ENCODE measurements around the gene FBXO24. TPM values are rescaled to one million over a fixed set of nuclear protein-coding genes. Genes with fewer than 3 reads are reported as not detected.
A peak's percentile ranks its signal among the peaks of the same experiment; 100 is the strongest.

The FBXO24 gene
- total and polyA plus RNA-seq, 9 of the 15 experiments (the other 6 are each of a cell fraction or from before 2014, with no cell fraction given) = 0.17 to 0.95 (median 0.50) TPM

- H3K36me3 ChIP-seq (ENCODE audit: control insufficient read depth, insufficient read depth, low read length) = peaks cover 36% of the 10 kb centered on the region
- POLR2A ChIA-PET = interaction anchor here (0.6 to 3.5 kb wide), 41 partner anchors 9 to 503 kb away, joined by 3 to 27 read pairs (median 4); partner anchors contain the start of genes AGFG2, GNB2, MEPCE and MOSPD3
- peak within 1 kb of the TSS; percentile 88 for H3K27ac ChIP-seq (ENCODE audit: extremely low read depth, low read depth, low read length)
- peak within 1 kb of the TSS; percentile 86 for H2AFZ ChIP-seq (ENCODE audit: low read depth, low read length)
- no peak for FAIRE-seq
- H4K20me1 ChIP-seq (replicated peaks; ENCODE audit: control insufficient read depth, insufficient read depth, low read length) = peaks cover 24% of the 10 kb centered on the region
- intact Hi-C loops (cut with micrococcal nuclease) = no loop called here
- H3K79me2 ChIP-seq (ENCODE audit: control insufficient read depth, insufficient read depth, low read length) = peaks cover 31% of the 10 kb centered on the region
- BruUV-seq (replicated peaks) = no TSS peak
- peak within 1 kb of the TSS; percentile 75 for H3K4me3 ChIP-seq
- no peaks in the 10 kb centered on the region for H3K27me3 ChIP-seq (ENCODE audit: control insufficient read depth in 2 of 2, insufficient read depth in 2 of 2, low read length in 2 of 2)
- peak within 1 kb of the TSS; percentile 100 for H3K4me2 ChIP-seq (ENCODE audit: insufficient read depth, low read length)
- H3K4me1 ChIP-seq (replicated peaks in 1 of 2; ENCODE audit: control insufficient read depth in 2 of 2, insufficient read depth in 2 of 2, low read length in 2 of 2) = peaks cover 26 to 70% of the 10 kb centered on the region in 2 experiments
- in situ Hi-C loops (cut with MboI) = no loop called here
- WGBS (ENCODE audit: insufficient coverage, low coverage, missing lambda C conversion rate) = under 1% methylated on average over 56 of the region's 61 CpGs
- ATAC-seq = peak; percentile 67
- H3K9me3 ChIP-seq (replicated peaks; ENCODE audit: control insufficient read depth, insufficient read depth, low read depth, low read length) = no peaks in the 10 kb centered on the region
- peak within 1 kb of the TSS; percentile 90 to 97 for H3K9ac ChIP-seq (ENCODE audit: insufficient read depth in 1 of 2, low read depth in 2 of 2, low read length in 2 of 2)
- CTCF ChIA-PET (ENCODE audit: low intra/inter-chr PET ratio) = interaction anchor here (0.6 to 1.1 kb wide), 2 partner anchors 106 to 492 kb away, joined by 3 to 4 read pairs; no protein-coding TSS in a partner anchor
- peak; percentile 70 to 100 (median 98) for DNase-seq (ENCODE audit: extremely low read depth in 1 of 4, low spot score in 3 of 4)
- H3K9me1 ChIP-seq (ENCODE audit: control insufficient read depth, insufficient read depth, low read length) = peaks cover 12% of the 10 kb centered on the region
- peak; percentile 27; the same call in 1 of the 2 replicates for TF ChIP-seq GTF2F1 (IDR thresholded peaks at IDR 0.05; ENCODE audit: low read depth, low read length)
- 0 out of 2 replicates have a peak, but pooled peaks have one; percentile 16 for TF ChIP-seq KLF1 (tag; IDR thresholded peaks at IDR 0.05)
- TF ChIP-seq PCBP2 (IDR thresholded peaks at IDR 0.05; ENCODE audit: low read depth, low read length, poor library complexity, severe bottlenecking) = peak; percentile 65
- no peak for TF ChIP-seq BACH1 (tag; IDR thresholded peaks at IDR 0.05)
- TF ChIP-seq RCOR1 (IDR thresholded peaks at IDR 0.05; ENCODE audit: borderline replicate concordance in 1 of 2, low read depth in 2 of 2, low read length in 2 of 2) = peak in 1 of 2 experiments; percentile 21; a peak in 1 of 4 replicates
- TF ChIP-seq POLR2AphosphoS2 (IDR thresholded peaks at IDR 0.05; ENCODE audit: low read length) = no peak
- TF ChIP-seq ZNF740 (CRISPR knock-in tag; IDR thresholded peaks at IDR 0.05) = peak; percentile 96
- TF ChIP-seq ZNF740 (tag; IDR thresholded peaks at IDR 0.05) = peak in 1 of 2 experiments; percentile 97; a peak in 2 of 4 replicates
- TF ChIP-seq POLR2A (conservative IDR thresholded peaks at IDR 0.05) = peak; percentile 99
- peak; percentile 93 for TF ChIP-seq PML (IDR thresholded peaks at IDR 0.05; ENCODE audit: low read length)
- no peak for TF ChIP-seq PPARD (CRISPR knock-in tag; IDR thresholded peaks at IDR 0.05)
- peak; percentile 99 for TF ChIP-seq PCBP1 (IDR thresholded peaks at IDR 0.05; ENCODE audit: low read depth, low read length, poor library complexity, severe bottlenecking)
- no peak for TF ChIP-seq MYNN (IDR thresholded peaks at IDR 0.05)
- TF ChIP-seq MYNN (CRISPR knock-in tag; IDR thresholded peaks at IDR 0.05) = no peak
- TF ChIP-seq TCF15 (CRISPR knock-in tag; IDR thresholded peaks at IDR 0.05) = no peak
- TF ChIP-seq ZNF174 (CRISPR knock-in tag; IDR thresholded peaks at IDR 0.05) = no peak
- TF ChIP-seq MNT (conservative IDR thresholded peaks at IDR 0.05) = peak; percentile 54 to 85; a peak in 3 of 4 replicates
- no peak for TF ChIP-seq U2AF2 (optimal IDR thresholded peaks at IDR 0.05; ENCODE audit: low read depth, low read length)
- peak in 1 of 2 experiments; percentile 48; a peak in 2 of 4 replicates for TF ChIP-seq TBL1XR1 (IDR thresholded peaks at IDR 0.05; ENCODE audit: low read length in 2 of 2)
- no peak for TF ChIP-seq WHSC1 (IDR thresholded peaks at IDR 0.05; ENCODE audit: low read length)
- TF ChIP-seq HNRNPUL1 (IDR thresholded peaks at IDR 0.05; ENCODE audit: low read length) = no peak
Measured at GRCh38 chr7:100585511-100586265, 440 bp upstream of the FBXO24 start, which contains the start of gene LRCH4. TSS of gene LRCH4 (minus strand) at chr7:100586129. CDS start at chr7:100586100, 29 bp downstream.
